H1 (cell line): ENCODE measurements around the gene PIGU.

Experiments used
- BACH1 ChIP-seq: IDR thresholded peaks from 2 replicates; pipeline ENCODE4 v1.6.1; 2012; ENCODE audit warnings: low read length, improper control_type of control experiment
- CEBPB ChIP-seq: IDR thresholded peaks from 2 replicates; pipeline ENCODE4 v1.6.1; 2012; ENCODE audit warnings: low read depth, low read length
- CHD1 ChIP-seq: IDR thresholded peaks from 2 replicates; pipeline ENCODE4 v1.6.1; 2012; ENCODE audit warnings: low read depth, low read length, improper control_type of control experiment
- CREB1 ChIP-seq: IDR thresholded peaks from 2 replicates; pipeline ENCODE4 v1.6.1; 2012; ENCODE audit warnings: inconsistent platforms
- CTCF ChIP-seq, 3 experiments: IDR thresholded peaks; 1 replicate in 2 of 3; 2 replicates in 1 of 3; pipeline versions ENCODE4 v1.5.1 to v1.6.1; 2011; ENCODE audit warnings: low read length in 3 of 3, mild to moderate bottlenecking in 3 of 3, inconsistent platforms in 2 of 3, low read depth in 1 of 3, moderate library complexity in 1 of 3; ENCODE audit not compliant: insufficient read depth in 1 of 3; ENCODE audit errors: control extremely low read depth in 1 of 3
- E2F6 ChIP-seq: IDR thresholded peaks from 2 replicates; pipeline ENCODE4 v1.6.1; 2012; ENCODE audit warnings: inconsistent platforms
- EZH2 ChIP-seq: fragments of 200-600 bp; sonication (generic); IDR thresholded peaks from 2 replicates; pipeline ENCODE4 v1.7.1; 2012; ENCODE audit warnings: low read depth, mild to moderate bottlenecking, moderate library complexity, low read length, inconsistent platforms; ENCODE audit not compliant: severe bottlenecking
- GTF2F1 ChIP-seq: IDR thresholded peaks from 2 replicates; pipeline ENCODE4 v1.6.1; 2012; ENCODE audit warnings: low read depth, low read length, improper control_type of control experiment, borderline replicate concordance
- POLR2A ChIP-seq, 2 experiments: IDR thresholded peaks; 1 replicate in 1 of 2; 2 replicates in 1 of 2; pipeline ENCODE4 v1.6.1; 2011; ENCODE audit warnings: low read depth in 2 of 2, low read length in 2 of 2, mild to moderate bottlenecking in 2 of 2; ENCODE audit errors: control extremely low read depth in 1 of 2
- RAD21 ChIP-seq, 2 experiments: IDR thresholded peaks in 1 of 2; conservative IDR thresholded peaks in 1 of 2; 2 replicates each; pipeline ENCODE4 v1.6.1; 2011; ENCODE audit warnings: low read depth in 2 of 2, low read length in 2 of 2, improper control_type of control experiment in 1 of 2, inconsistent platforms in 1 of 2, mild to moderate bottlenecking in 1 of 2, moderate library complexity in 1 of 2
- SIX5 ChIP-seq: IDR thresholded peaks from 2 replicates; pipeline ENCODE4 v1.6.1; 2011; ENCODE audit warnings: mild to moderate bottlenecking, low read depth, low read length
- YY1 ChIP-seq: IDR thresholded peaks from 2 replicates; pipeline ENCODE4 v1.6.1; 2011; ENCODE audit warnings: low read depth, mild to moderate bottlenecking, low read length
- ZNF274 ChIP-seq: IDR thresholded peaks from 2 replicates; pipeline ENCODE4 v1.7.0; 2012; ENCODE audit warnings: low read length, borderline replicate concordance; ENCODE audit errors: extremely low read depth

GRCh38 chr20:34615477-34615876 is 61.4 kb downstream of the PIGU start:
- TF ChIP-seq CTCF (IDR thresholded peaks at IDR 0.05; ENCODE audit: control extremely low read depth in 1 of 3, insufficient read depth in 1 of 3, low read depth in 1 of 3, low read length in 3 of 3), result no peak
- no peak for TF ChIP-seq POLR2A (IDR thresholded peaks at IDR 0.05; ENCODE audit: control extremely low read depth in 1 of 2, low read depth in 2 of 2, low read length in 2 of 2)
- TF ChIP-seq CREB1, result no peak
- TF ChIP-seq YY1, result no peak
- TF ChIP-seq BACH1, result no peak
- TF ChIP-seq ZNF274, result no peak
- TF ChIP-seq E2F6, result no peak
- TF ChIP-seq GTF2F1, result no peak
- TF ChIP-seq RAD21 (IDR thresholded peaks at IDR 0.05 in 1 of 2, conservative IDR thresholded peaks at IDR 0.05 in 1 of 2; ENCODE audit: low read depth in 2 of 2, low read length in 2 of 2), result no peak
- TF ChIP-seq CHD1, result no peak
- TF ChIP-seq SIX5, result no peak
- TF ChIP-seq CEBPB, result no peak
- TF ChIP-seq EZH2, result no peak
